PFSK-1 (cell line): ENCODE measurements around the gene AVPR1A.

ENCODE experiments used
- FOXP2 ChIP-seq: optimal IDR thresholded peaks from 2 replicates; pipeline ENCODE3; 2011; ENCODE audit warnings: borderline replicate concordance, control low read depth, inconsistent platforms; ENCODE audit not compliant: insufficient read depth; ENCODE audit errors: extremely low read length, extremely low read depth
- POLR2AphosphoS5 ChIP-seq: IDR thresholded peaks from 2 replicates; pipeline ENCODE4 v1.6.1; 2012; ENCODE audit warnings: low read depth, mild to moderate bottlenecking, control low read depth, low read length, moderate library complexity
- SIN3A ChIP-seq: IDR thresholded peaks from 2 replicates; pipeline ENCODE4 v1.6.1; 2012; ENCODE audit warnings: mild to moderate bottlenecking, low read length, moderate library complexity, borderline replicate concordance; ENCODE audit not compliant: insufficient read depth
- TAF1 ChIP-seq: IDR thresholded peaks from 2 replicates; pipeline ENCODE4 v1.6.1; 2012; ENCODE audit warnings: low read length, control low read depth, borderline replicate concordance; ENCODE audit not compliant: insufficient read depth
- TF ChIP-seq, protein P1 (sequence below), 2 experiments: IDR thresholded peaks; 2 replicates each; pipeline versions ENCODE4 v1.6.1 to v1.8.0; 2011 to 2012; ENCODE audit warnings: low read depth in 2 of 2, low read length in 2 of 2, control low read depth in 1 of 2, inconsistent platforms in 1 of 2, mild to moderate bottlenecking in 1 of 2, moderate library complexity in 1 of 2; ENCODE audit not compliant: insufficient read depth in 1 of 2

AVPR1A gene

DNA sequence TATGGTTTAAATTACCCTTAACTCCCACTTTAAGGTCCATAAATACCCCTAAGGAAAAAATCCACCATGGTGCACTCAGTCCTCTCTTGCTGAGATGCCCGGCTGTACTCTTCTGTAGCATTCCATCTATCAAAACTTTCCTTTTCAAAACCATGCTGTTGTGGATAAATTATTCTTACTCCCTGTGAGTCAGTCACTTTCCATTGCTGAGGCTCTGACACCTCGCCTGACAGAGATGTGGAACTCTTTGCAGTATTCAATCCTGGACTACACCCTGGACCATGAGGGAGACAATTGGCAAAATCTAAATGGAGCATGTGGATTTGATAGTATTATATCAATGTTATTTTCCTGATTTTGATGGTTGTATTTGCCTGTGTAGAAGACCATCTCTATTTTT, 49.1 kb downstream of the AVPR1A start:
- TF ChIP-seq POLR2AphosphoS5 (no peak), SIN3A (no peak), TAF1 (no peak), FOXP2 (no peak)
- TF ChIP-seq, protein P1, sequence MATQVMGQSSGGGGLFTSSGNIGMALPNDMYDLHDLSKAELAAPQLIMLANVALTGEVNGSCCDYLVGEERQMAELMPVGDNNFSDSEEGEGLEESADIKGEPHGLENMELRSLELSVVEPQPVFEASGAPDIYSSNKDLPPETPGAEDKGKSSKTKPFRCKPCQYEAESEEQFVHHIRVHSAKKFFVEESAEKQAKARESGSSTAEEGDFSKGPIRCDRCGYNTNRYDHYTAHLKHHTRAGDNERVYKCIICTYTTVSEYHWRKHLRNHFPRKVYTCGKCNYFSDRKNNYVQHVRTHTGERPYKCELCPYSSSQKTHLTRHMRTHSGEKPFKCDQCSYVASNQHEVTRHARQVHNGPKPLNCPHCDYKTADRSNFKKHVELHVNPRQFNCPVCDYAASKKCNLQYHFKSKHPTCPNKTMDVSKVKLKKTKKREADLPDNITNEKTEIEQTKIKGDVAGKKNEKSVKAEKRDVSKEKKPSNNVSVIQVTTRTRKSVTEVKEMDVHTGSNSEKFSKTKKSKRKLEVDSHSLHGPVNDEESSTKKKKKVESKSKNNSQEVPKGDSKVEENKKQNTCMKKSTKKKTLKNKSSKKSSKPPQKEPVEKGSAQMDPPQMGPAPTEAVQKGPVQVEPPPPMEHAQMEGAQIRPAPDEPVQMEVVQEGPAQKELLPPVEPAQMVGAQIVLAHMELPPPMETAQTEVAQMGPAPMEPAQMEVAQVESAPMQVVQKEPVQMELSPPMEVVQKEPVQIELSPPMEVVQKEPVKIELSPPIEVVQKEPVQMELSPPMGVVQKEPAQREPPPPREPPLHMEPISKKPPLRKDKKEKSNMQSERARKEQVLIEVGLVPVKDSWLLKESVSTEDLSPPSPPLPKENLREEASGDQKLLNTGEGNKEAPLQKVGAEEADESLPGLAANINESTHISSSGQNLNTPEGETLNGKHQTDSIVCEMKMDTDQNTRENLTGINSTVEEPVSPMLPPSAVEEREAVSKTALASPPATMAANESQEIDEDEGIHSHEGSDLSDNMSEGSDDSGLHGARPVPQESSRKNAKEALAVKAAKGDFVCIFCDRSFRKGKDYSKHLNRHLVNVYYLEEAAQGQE (IDR thresholded peaks at IDR 0.05; ENCODE audit: insufficient read depth in 1 of 2, low read depth in 2 of 2, low read length in 2 of 2) = no peak

DNA sequence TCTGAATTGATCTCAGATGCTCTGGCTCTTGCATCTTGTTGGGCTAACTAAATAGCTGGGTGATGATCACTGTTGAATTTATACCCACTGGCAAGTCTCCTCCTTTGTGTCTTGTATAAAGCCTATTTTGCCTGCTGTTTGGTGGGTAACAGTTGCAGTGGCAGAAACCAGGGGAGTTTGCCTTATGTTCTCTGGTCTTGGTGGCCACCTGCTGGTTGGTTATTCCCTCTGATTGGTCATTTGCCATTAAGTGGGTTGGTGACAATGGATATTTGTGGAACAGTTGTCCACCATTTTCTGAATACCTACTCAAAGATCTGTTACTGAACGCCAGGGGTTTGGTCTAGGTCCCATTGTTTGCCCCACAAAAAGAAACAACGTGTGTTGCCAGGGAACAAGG, 52.1 kb downstream of the AVPR1A start:
- TF ChIP-seq, protein P1 (IDR thresholded peaks at IDR 0.05; ENCODE audit: insufficient read depth in 1 of 2, low read depth in 2 of 2, low read length in 2 of 2) = no peak
- TF ChIP-seq SIN3A = no peak
- TF ChIP-seq FOXP2 = no peak
- no peak for TF ChIP-seq TAF1
- TF ChIP-seq POLR2AphosphoS5 = no peak

DNA sequence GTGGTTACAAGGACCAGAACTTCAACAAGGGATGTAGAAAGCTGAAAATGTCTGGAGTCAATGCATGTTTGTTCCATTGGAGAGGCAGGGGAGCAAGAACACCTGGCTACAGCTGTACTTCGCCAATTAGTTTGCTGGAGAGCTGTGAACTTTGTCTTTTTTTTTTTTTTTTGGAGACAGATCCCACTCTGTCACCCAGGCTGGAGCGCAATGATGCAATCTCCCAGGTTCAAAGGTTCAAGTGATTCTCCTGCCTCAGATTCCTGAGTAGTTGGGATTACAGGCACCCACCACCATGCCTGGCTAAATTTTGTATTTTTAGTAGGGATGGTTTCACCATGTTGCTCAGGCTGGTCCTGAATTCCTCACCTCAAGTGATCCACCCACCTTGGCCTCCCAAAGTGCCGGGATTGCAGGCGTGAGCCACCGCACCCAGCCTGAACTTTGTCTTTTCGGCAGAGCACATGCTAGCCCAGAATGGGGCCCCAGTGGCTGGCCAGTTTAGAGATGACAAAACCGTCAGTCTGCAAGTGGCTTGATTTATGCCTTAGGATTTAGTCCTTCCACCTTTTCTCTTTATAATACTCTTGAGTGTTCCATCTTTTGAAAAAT, 55.5 kb downstream of the AVPR1A start:
- TF ChIP-seq TAF1 = no peak

DNA sequence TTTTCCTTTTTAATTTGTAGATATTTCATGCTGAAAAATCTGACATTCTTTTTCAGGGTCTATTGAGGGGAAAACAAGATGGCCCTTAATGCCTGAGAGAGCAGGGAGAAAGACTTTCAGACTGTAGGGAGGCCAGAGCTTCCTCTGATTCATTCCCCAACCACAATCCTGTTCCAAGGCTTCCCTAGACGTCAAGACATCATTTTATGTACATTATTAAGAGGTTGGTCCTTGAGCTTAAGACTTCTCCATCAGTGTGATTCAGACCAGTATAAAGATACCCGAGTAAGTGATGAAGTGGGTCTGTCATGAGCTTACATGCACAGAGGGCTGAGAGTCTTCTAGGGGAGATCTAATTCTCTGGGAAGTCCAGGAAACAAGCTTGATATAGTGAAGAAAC, 57.3 kb downstream of the AVPR1A start:
- TF ChIP-seq SIN3A = no peak
- TF ChIP-seq, protein P1 (IDR thresholded peaks at IDR 0.05; ENCODE audit: insufficient read depth in 1 of 2, low read depth in 2 of 2, low read length in 2 of 2) = no peak
- no peak for TF ChIP-seq TAF1
- TF ChIP-seq POLR2AphosphoS5 = no peak
- TF ChIP-seq FOXP2 = no peak

DNA sequence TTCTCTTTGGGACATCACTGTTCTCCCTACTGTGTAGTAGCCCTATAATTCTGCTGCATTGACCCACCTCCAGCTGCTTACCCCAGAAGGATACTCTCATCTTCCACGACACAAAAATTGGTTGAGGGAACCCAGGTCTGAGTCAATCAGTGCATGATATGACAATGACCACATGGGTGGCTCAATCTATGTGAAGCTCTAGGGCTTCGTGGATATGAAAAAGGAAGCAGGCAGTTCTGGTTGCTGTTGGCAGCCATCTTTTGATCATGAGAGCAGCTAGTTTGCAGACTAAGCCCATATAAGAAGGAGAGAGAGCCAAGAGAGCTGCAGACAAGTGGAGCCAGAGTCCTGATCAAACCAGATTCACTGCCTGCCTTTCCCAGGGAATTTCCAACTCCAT, 57.9 kb downstream of the AVPR1A start:
- TF ChIP-seq POLR2AphosphoS5 (no peak), TAF1 (no peak), SIN3A (no peak), FOXP2 (no peak)
- TF ChIP-seq, protein P1 (IDR thresholded peaks at IDR 0.05; ENCODE audit: insufficient read depth in 1 of 2, low read depth in 2 of 2, low read length in 2 of 2) = no peak
